ENCODE data around the gene LARP4B. TPM values are rescaled to one million over a fixed set of nuclear protein-coding genes. Genes with fewer than 3 reads are reported as not detected.

The LARP4B gene
- total and polyA plus RNA-seq, 4 donors = 5.5 to 20.4 (median 12.1) TPM

DNA sequence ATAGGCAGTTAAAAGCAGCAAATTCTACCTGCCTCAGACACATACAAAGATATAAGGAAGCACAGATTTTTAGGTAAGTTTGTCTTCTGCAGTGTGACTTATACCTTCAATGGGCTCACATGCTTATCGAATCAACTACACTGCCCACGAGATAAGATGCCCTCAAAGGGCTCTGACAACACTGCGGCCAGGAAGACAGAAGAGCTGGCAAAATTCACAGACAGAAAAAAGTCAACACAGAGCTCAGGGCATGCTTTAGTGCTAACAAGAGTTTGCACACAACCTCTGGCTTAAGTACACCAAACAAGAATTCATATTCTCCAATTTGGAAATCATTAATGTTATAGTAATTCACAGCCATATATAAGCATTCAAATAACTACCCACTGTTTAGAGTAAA is 62.3 kb downstream of the LARP4B start:
- H3K9ac ChIP-seq (ENCODE audit: low read depth in 1 of 2, low read length in 2 of 2) = no peak overlapping the region
- H3K4me1 ChIP-seq (ENCODE audit: control insufficient read depth in 4 of 4, insufficient read depth in 4 of 4, low read length in 3 of 4) = peaks cover 15 to 43% (median 27%) of the 10 kb centered on the region in 4 donors
- H3K9me3 ChIP-seq (ENCODE audit: control insufficient read depth in 4 of 4, low read length in 3 of 4) = no peaks in the 10 kb centered on the region
- TF ChIP-seq RXRA (IDR thresholded peaks at IDR 0.05) (peak in 1 of 2 donors; percentile 40), YY1 (IDR thresholded peaks at IDR 0.05) (peak; percentile 16), TAF1 (conservative IDR thresholded peaks at IDR 0.05) (no peak), JUND (IDR thresholded peaks at IDR 0.05) (no peak), EGR1 (IDR thresholded peaks at IDR 0.05; ENCODE audit: low read depth in 2 of 2) (no peak), FOXA1 (IDR thresholded peaks at IDR 0.05) (no peak), RAD21 (IDR thresholded peaks at IDR 0.05) (no peak), HNF4A (conservative IDR thresholded peaks at IDR 0.05) (peak; percentile 20 to 29), HNF4G (IDR thresholded peaks at IDR 0.05) (no peak), NR2F2 (IDR thresholded peaks at IDR 0.05) (no peak), SP1 (IDR thresholded peaks at IDR 0.05) (no peak), GABPA (IDR thresholded peaks at IDR 0.05 in 1 of 2, conservative IDR thresholded peaks at IDR 0.05 in 1 of 2) (no peak), FOXA2 (IDR thresholded peaks at IDR 0.05) (peak; percentile 19)
- TF ChIP-seq, protein P1, sequence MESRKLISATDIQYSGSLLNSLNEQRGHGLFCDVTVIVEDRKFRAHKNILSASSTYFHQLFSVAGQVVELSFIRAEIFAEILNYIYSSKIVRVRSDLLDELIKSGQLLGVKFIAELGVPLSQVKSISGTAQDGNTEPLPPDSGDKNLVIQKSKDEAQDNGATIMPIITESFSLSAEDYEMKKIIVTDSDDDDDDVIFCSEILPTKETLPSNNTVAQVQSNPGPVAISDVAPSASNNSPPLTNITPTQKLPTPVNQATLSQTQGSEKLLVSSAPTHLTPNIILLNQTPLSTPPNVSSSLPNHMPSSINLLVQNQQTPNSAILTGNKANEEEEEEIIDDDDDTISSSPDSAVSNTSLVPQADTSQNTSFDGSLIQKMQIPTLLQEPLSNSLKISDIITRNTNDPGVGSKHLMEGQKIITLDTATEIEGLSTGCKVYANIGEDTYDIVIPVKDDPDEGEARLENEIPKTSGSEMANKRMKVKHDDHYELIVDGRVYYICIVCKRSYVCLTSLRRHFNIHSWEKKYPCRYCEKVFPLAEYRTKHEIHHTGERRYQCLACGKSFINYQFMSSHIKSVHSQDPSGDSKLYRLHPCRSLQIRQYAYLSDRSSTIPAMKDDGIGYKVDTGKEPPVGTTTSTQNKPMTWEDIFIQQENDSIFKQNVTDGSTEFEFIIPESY (IDR thresholded peaks at IDR 0.05) = no peak
- TF ChIP-seq, protein P2, sequence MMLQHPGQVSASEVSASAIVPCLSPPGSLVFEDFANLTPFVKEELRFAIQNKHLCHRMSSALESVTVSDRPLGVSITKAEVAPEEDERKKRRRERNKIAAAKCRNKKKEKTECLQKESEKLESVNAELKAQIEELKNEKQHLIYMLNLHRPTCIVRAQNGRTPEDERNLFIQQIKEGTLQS (IDR thresholded peaks at IDR 0.05) = no peak
- TF ChIP-seq, protein P3, sequence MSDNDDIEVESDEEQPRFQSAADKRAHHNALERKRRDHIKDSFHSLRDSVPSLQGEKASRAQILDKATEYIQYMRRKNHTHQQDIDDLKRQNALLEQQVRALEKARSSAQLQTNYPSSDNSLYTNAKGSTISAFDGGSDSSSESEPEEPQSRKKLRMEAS (IDR thresholded peaks at IDR 0.05) = peak; percentile 40
- TF ChIP-seq, protein P4, sequence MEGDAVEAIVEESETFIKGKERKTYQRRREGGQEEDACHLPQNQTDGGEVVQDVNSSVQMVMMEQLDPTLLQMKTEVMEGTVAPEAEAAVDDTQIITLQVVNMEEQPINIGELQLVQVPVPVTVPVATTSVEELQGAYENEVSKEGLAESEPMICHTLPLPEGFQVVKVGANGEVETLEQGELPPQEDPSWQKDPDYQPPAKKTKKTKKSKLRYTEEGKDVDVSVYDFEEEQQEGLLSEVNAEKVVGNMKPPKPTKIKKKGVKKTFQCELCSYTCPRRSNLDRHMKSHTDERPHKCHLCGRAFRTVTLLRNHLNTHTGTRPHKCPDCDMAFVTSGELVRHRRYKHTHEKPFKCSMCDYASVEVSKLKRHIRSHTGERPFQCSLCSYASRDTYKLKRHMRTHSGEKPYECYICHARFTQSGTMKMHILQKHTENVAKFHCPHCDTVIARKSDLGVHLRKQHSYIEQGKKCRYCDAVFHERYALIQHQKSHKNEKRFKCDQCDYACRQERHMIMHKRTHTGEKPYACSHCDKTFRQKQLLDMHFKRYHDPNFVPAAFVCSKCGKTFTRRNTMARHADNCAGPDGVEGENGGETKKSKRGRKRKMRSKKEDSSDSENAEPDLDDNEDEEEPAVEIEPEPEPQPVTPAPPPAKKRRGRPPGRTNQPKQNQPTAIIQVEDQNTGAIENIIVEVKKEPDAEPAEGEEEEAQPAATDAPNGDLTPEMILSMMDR (IDR thresholded peaks at IDR 0.05; ENCODE audit: low read depth, low read length, missing input control) = no peak
- TF ChIP-seq, protein P5, sequence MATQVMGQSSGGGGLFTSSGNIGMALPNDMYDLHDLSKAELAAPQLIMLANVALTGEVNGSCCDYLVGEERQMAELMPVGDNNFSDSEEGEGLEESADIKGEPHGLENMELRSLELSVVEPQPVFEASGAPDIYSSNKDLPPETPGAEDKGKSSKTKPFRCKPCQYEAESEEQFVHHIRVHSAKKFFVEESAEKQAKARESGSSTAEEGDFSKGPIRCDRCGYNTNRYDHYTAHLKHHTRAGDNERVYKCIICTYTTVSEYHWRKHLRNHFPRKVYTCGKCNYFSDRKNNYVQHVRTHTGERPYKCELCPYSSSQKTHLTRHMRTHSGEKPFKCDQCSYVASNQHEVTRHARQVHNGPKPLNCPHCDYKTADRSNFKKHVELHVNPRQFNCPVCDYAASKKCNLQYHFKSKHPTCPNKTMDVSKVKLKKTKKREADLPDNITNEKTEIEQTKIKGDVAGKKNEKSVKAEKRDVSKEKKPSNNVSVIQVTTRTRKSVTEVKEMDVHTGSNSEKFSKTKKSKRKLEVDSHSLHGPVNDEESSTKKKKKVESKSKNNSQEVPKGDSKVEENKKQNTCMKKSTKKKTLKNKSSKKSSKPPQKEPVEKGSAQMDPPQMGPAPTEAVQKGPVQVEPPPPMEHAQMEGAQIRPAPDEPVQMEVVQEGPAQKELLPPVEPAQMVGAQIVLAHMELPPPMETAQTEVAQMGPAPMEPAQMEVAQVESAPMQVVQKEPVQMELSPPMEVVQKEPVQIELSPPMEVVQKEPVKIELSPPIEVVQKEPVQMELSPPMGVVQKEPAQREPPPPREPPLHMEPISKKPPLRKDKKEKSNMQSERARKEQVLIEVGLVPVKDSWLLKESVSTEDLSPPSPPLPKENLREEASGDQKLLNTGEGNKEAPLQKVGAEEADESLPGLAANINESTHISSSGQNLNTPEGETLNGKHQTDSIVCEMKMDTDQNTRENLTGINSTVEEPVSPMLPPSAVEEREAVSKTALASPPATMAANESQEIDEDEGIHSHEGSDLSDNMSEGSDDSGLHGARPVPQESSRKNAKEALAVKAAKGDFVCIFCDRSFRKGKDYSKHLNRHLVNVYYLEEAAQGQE (IDR thresholded peaks at IDR 0.05) = no peak
- no peak overlapping the region for H3K27ac ChIP-seq (ENCODE audit: low read depth in 1 of 2, low read length in 2 of 2)
- WGBS = 22% methylated on average over 3 of the region's 3 CpGs
- H3K4me3 ChIP-seq (ENCODE audit: low read depth in 1 of 3, low read length in 3 of 3) = no peak overlapping the region
- H3K27me3 ChIP-seq (ENCODE audit: control insufficient read depth in 4 of 4, insufficient read depth in 4 of 4, low read length in 3 of 4) = no peaks in the 10 kb centered on the region
- H3K36me3 ChIP-seq (ENCODE audit: control insufficient read depth in 4 of 4, insufficient read depth in 3 of 4, low read depth in 1 of 4, low read length in 3 of 4) = peaks cover 0 to 2% (median under 1%) of the 10 kb centered on the region in 4 donors
- DNase-seq (ENCODE audit: low spot score) = no peak
